Measurements from ENCODE around the gene SMAD3.
"Not testable (repeated sequence)": the region's sequence is repeated elsewhere in the genome, so short reads cannot be mapped to it uniquely, and the experiment has no call there.

Gene SMAD3

DNA sequence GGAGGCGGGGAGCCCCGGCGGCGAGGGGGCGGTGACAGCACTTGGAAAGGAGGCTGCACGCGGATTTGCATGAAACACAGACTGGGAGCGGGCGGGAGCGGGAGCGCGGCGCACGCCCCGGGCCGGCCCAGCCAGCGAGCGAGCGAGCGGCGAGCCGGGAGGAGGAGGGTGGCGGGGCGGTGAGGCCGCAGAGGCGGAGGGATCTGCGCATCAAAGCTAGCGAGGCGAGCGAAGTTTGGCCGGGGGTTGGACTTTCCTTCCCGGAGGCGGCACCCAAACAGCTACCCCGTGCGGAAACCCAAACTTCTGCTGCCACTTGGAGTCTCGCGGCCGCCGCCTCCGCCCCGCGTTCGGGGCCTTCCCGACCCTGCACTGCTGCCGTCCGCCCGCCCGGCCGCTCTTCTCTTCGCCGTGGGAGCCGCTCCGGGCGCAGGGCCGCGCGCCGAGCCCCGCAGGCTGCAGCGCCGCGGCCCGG, at the start of gene SMAD3:
Gene SMAD3, plus strand, starts transcription at position 72 of the 475 bp plus-strand sequence. CDS start 553 bp downstream, outside the sequence.
- peak; percentile 44 for ATAC-seq
- peak; percentile 81 for DNase-seq

DNA sequence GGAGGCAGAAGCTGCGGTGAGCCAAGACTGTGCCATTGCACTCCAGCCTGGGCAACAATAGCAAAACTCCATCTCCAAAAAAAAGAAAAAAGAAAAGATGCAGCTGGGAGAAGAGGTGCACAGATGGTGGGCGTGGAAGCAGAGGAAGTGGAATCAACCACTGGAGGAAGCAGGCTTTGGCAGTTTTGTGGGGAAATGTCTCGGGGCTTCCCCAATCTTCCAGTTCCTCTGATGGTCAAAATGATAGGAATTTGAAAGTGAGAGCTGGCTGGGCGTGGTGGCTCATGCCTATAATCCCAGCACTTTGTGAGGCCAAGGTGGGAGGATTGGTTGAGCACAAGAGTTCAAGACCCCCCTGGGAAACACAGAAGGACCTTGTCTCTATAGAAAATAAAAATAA, 48.1 kb upstream of the SMAD3 start:
- no peak for ATAC-seq

DNA sequence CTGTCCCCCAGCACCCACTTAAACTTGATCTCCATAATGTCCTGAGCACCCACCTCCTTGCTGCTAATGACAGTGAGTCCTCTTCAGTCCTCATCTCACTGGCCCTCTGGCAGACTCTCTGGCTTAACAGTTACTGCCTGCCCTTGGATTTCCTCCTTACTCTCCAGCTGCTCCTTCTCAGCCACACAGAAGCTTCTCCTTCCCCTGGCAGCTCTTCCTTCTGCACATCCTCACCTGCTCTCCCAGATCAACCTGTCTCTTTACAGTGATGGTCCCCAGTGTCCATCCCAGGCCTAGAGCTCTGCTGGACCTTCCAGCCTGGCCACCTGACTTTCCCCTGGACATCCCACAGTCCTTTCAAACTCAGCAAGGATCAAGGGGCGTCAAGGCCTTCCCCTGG, 47.4 kb upstream of the SMAD3 start:
- DNase-seq (no peak), ATAC-seq (no peak)

More for the DNA sequence above, 48.1 kb upstream of the SMAD3 start:
- DNase-seq: no peak

DNA sequence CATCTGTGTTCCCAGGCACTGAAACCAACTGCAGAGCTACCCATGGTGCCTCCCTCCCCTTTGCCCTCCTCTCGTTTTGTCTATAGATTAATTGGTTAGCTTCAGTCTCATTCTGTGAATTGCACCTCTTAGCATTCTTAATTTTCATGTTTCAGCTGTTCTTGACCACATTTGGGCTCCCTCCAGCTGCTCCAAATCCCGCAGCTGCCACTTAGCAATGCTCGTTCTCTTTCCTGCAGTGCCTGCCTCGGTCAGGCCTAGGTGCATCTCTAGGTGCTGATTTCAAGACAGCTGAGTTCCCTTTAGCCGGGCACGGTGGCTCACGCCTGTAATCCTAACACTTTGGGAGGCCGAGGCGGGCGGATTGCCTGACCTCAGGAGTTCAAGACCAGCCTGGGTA, 47.0 kb upstream of the SMAD3 start:
- ATAC-seq: no peak
- no peak for DNase-seq

DNA sequence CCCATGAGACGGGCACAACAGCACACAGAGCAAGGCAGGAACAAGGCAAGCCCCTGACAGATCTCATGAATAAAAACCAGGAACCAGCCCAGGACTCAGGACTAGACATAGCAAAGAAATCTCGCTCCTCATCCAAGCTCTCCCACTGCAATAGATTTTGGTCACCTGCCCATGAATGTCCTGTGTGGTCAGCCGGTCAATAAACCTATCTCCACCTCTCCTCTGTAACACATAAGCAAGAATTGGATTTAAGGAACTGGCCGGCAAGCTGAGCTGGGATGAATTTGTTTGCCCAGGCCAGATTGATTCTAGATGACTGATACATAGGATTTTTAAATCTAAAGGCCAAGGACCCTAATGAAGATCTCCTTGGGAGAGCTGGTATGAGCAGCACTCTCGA, 46.3 kb upstream of the SMAD3 start:
- no peak for ATAC-seq
- DNase-seq: no peak

DNA sequence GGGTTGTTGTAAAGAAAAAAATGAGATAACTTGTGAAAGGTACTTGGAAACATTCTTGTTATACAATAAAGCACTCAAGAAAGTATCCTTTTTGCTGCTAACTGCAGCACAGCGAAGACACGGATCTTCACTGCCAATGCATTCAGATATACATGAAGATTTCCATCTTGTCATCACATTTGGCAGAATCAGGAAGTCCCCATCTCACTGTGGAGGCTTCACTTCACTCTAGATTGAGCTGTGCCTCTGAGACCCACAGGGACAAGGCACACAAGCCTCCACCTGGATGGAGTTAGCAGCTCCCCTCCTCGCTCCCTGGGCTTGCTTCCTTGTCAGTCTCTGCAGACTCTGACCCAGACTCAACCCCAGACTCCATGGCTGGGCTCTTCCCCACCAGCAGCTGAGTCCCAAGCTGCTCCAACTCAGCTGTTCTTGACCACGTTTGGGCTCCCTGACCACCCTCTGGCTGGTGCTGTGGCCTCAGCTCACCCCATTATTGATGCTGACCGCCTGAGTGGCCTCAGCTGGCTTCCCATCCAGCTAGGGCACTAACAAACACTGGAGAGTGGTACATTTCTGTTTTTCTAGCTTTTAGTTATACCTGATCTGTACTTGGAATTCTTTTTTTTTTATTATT, 45.4 kb upstream of the SMAD3 start:
- DNase-seq (no peak), ATAC-seq (no peak)

DNA sequence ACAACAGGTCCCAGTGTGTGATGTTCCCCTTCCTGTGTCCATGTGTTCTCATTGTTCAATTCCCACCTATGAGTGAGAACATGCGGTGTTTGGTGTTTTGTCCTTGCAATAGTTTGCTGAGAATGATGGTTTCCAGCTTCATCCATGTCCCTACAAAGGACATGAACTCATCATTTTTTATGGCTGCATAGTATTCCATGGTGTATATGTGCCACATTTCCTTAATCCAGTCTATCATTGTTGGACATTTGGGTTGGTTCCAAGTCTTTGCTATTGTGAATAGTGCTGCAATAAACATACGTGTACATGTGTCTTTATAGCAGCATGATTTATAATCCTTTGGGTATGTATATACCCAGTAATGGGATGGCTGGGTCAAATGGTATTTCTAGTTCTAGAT, 44.7 kb upstream of the SMAD3 start:
- ATAC-seq, DNase-seq: not testable (repeated sequence)

DNA sequence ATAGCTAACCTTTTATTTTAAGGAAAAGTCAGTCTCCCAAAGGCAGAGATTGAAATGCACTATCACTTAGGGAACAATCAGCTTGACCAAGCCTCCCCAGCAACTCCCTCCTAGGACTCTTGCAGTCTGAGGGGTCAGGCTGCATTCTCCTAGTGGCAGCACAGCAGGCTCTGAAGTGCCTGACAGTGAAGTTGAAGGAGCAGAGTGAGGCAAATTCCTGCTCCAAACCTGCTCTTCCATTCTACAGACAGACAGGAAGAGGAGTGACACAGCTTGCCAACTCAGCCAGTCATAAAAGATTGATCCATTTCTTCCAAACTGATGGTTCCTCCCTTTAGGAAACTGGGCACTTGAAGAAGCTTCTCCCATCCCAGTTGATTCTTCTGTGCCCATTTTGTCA, 43.9 kb upstream of the SMAD3 start:
- DNase-seq (no peak), ATAC-seq (no peak)

DNA sequence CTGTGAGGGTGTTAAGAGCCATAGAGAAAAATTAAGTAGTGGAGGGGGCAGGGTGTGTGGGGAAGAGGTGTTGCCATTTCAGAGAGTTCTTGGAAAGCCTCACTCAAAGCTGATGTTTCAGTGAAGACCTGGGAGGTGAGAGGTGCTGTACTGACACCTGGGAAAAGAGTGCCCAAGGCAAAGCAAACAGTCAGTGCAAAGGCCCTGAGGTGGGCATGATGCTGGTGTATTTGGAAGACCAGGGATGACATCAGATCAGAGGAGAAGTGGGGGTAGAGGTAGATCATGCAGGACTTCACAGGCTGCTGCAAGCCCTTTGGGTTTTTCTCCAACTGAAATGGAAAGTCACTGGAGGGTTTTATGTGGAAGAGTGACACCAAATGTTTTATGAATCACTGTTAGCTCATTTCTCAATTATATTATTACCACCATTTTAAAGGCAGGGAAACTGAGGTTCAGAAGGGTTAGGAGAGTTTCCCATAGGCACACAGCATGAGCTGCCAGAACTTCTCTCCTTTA, 42.8 kb upstream of the SMAD3 start:
- no peak for DNase-seq
- ATAC-seq: peak; percentile 7

DNA sequence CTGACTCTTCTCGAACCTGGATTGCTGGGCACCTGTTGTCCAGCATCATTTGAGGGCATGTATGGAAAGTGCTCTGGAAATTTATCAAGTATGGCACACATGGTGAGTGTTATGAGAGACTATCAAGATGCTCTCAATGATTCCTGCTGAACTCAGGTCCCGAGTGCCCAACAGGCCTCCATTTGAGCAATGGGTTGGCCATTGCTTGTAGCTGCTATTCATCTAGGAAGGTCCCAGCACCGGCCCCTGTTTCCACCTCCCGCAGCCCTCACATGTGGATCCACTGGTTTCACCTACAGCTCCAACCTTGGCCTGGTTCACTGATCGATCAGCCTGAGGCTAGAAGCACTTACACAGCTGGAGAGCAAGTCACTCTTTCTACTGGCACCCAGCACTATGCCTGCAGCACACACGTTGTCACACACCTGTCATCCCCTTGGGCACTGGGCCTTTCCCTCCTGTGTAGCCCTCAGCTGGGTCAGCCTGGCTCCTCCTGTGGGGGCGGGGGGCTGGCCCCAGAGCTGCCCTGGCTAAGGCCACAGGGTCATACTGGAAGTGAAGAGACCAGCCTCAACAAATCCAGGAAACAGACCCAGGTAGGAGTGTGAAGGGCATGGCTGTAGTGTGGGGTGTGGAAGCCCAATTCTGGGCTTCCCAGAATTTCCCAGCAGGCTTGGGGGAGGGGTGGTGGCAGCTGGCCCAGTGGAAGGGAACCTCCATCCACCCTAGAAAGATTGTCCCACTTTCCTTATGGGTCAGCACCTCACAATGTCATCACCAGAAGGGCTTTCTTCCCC, 41.7 kb upstream of the SMAD3 start:
- ATAC-seq: no peak
- DNase-seq: no peak

DNA sequence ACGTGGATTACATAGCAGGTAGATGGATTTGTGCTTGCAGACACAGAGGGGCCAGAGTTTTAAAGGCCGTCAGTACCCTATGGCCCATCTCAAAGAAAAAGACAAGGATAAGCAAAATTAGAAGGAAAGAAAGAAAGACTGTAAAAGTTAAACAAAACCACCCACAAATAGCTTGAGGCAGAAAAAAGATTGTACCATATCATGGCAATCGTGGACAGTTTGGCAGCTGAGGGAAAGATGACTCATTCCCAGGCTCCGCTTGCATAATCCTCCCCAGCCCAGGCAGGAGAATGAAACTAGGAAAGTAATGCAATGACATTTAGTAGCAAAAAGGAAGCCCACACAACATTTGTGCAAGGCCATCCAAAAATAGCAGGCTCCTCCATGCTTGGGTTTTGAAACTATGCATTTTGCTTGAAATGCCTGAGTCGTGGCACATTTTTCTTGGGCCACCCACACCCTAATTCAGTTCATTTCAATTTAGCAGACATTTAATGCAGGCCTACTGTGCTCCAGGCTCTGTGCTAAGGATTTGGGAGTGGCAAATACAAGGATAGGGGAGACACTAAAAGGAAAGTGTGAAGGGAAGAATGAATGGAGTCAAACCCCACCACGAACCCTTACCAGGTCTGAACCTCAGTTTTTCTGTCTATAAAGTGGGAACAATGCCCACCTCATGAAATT, 40.9 kb upstream of the SMAD3 start:
- peak; percentile 54 for DNase-seq
- peak; percentile 70 for ATAC-seq

DNA sequence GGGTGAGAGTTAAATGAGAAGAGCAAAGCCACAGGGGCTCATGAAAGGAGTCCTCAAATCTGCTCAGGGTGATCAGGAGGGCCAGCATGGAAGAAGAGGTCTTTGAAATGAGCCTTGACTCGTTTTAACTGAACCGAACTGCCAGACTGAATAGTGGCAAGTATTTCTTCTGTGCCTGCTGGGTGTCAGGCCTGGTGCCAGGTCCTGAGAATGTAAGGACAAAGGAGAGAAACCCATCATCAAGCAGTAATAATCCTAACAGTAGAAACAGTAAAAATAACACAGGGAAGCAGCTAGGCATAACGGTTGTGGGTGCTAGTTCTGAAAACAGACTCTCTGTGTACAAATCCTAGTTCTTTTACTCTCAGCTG, 40.4 kb upstream of the SMAD3 start:
- DNase-seq (no peak), ATAC-seq (no peak)

DNA sequence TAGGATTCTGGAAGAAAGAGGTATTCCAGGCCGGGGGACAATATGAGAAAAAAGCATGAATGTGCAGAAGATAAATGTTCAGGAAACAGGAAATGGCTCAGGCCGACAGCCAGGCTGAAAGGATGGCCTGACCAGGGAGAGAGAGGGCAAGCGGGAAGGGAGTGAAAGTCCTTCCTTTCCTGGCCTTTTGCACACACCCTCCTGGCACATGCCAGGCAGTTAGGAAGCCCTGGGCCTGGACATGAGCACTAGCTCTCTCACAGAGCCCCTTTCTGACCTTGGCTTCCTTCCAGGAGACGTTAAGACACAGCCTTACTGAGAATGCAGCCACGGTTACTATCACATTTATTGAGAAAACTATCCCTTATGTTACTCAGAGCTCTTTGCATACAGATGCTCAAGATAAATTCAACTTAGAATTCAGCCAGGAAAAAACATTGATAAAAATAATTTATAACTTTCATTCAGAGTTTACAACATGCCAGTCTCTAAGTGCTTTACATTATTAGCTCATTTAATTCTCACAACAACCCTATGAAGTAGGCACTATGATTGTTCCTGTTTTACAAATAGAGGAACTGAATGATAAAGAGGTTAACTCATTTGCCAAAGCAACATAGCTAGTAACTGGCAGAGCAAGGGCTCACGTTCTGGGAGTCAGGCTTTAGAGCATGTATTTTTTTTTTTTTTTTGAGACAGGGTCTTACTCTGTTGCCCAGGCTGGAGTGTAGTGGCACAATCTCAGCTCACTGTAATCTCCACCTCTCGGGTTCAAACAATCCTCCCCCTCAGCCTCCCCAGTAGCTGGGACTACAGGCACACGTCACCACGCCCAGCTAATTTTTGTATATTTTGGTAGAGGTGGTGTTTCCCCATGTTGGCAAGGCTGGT, 39.4 kb upstream of the SMAD3 start:
- ATAC-seq (no peak), DNase-seq (no peak)

DNA sequence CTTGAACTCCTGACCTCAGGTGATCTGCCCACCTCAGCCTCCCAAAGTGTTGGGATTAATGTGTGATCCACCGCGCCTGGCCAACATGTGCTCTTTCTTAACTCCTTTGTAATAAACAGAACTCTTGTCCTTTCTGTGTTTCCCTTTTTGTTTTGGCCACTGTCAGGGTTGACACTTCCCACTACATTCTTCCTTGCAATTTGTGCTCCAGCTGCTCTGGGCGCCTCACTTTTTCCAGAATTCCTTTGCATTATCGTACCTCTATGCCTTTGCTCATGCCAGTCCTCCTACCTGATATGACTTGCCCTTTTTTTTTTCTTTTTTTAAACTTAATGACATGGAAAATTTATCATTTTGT, 38.8 kb upstream of the SMAD3 start:
- no peak for DNase-seq
- no peak for ATAC-seq

DNA sequence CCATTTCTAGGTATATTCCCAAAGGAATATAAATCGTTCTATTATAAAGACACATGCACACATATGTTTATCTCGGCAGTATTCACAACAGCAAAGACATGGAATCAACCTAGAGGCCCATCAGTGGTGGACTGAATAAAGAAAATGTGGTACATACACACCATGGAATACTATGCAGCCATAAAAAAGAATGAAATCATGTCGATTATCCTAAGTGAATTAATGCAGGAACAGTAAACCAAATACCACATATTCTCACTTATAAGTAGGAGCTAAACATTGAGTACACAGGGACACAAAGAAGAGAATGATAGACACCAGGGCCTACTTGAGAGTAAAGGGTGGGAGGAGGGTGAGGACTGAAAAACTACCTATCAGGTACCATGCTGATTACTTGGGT, 37.0 kb upstream of the SMAD3 start:
- ATAC-seq, DNase-seq: not testable (repeated sequence)

DNA sequence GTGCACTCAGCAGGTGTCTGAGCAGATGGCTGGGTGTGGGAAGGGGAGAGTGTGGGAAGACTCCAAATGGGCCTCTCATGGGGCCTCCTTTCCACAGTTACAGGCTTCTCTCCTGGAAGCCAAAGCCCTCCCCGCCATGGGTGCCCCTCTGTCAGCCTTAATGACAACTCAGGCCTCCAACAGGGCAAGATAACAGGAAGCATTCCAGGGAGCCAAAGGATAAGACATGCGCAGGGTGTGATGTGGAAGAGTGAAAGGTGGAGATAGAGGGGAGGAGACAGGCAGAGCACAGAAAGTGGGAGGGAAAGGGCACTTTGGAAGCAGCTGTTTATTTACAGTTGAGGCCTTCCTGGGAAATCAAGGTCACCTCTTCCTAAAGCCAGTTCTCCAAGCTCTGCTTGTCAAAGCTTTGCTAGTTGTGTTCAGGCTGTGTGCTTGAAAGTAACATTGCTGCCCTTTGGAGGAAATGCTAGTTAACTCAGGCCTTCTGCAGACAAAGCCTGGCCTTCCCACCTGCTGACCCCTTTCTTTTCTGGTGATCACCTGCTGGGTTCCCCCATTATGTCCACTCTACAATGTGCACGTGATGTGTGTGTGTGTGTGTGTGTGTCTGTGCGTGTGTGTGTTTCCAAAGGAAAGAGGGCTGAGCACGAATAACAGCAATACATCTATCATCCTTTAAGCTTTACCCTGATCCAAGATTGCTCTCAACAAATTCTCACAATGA, 35.2 kb upstream of the SMAD3 start:
- ATAC-seq: no peak
- no peak for DNase-seq

DNA sequence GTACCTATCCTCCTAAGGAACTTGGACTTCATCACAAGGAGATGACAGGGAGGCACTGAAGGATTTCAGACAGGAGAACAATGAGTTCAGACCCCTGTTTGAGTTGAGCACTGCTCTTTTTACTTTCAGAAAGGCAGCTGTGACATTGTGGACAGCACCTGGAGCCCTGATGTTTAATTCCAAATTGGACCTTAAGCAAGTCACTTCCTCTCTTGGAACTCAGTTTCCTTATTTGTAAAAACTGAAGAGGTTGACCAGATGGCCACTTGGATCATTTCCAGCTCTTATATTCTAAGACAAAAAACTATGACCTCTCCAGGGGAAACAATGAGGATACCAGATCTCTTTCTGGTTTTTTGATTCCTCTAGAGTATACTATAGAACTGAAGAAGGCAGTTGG, 34.1 kb upstream of the SMAD3 start:
- ATAC-seq (no peak), DNase-seq (no peak)

DNA sequence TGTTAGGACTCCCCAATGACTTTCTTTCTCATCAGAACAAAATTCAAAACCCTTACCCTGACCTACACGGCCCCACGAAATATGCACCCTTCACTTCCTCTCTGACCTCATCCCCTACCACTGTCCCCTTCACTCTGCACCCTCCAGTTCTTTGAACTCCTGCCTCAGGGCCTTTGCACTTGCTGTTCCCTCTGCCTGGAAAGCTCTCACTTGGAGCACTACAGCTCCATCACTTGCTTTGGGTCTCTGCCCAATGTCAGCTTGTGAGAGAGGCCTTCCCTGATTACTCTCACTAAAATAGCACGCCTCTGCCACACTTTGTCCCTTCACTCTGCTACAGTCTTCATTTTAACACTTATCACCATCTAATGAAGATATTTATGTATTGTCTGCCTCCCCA, 32.8 kb upstream of the SMAD3 start:
- DNase-seq (no peak), ATAC-seq (no peak)

DNA sequence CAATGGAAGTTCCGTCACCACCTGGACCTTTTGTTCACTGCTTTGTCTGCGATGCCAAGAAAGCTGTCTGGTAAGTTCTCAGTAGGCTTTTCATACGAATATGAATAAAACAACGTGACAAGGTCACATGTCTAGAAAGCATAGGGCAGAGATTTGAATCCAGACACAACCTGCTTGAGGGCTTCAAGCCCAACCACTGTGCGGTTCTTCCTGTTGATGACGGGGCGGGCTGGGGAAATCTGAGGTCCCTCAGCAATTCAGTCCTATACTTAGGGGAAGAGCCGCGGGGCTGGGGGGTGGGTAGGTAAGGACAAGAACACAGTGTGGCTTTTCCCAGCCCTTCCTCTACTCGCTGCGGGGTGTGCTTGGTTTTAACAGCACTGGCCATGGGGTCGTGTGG, 32.4 kb upstream of the SMAD3 start:
- ATAC-seq (peak; percentile 62), DNase-seq (peak; percentile 46)

DNA sequence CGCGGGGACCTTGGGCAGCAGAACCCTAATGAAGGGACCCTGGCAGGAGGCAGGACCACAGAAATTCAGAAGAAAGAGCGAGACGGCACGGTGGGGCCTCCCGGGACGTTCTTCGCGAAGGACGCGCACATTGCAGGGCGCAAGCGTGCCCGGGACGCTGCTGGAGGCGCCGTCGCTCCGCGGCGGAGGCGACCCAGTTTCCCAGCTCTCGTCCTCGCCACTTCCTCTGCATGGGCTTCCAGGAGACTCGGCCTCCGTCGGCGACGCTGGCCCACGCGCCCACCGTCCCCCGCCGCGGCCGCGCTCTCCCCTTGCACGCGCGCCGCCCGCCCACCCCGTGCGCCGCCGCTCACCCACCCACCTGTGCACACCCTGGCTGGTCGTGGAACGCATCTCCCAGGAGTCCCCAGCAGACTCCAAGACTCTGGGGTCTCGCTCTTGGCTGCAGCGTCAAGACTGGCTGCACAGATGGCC, 31.8 kb upstream of the SMAD3 start:
- no peak for DNase-seq

DNA sequence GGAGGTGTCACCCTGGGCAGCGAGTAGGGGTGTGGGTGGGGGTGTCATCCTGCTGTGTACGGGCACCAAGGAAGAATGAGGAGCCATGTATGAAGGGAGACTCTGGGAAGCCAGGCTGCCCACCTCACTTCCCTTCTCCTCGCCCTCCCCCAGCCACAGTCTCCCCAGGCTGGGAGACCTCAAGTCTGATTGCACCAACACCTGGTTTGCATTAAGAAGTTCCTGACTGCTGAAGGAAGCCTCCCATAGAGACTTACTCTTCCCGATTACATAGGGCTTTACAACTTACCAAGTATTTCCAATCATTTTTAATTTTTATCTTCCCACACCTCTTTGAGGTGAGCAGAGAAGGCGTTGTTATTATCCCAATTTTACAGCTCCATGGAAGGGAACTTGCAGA, 29.5 kb upstream of the SMAD3 start:
- DNase-seq (no peak), ATAC-seq (no peak)

More for the DNA sequence above, 31.8 kb upstream of the SMAD3 start:
- peak; percentile 34 for ATAC-seq
